KMS-11 (cell line): ENCODE measurements around the gene ZNF419.
A peak's percentile ranks its signal among the peaks of the same experiment; 100 is the strongest.
"Not testable (repeated sequence)": the region's sequence is repeated elsewhere in the genome, so short reads cannot be mapped to it uniquely, and the experiment has no call there.

Experiments used
- H2AFZ ChIP-seq: fragments of 200-600 bp; sonication (generic); 2 replicates; pipeline ENCODE4 v1.6.1; 2016; ENCODE audit warnings: antibody characterized with exemption, mixed run types, low read depth
- H3K27ac ChIP-seq: fragments of 200-600 bp; sonication (generic); 2 replicates; pipeline ENCODE4 v1.6.1; 2016; ENCODE audit warnings: mild to moderate bottlenecking, mixed run types
- H3K27me3 ChIP-seq: fragments of 200-600 bp; sonication (generic); 2 replicates; pipeline ENCODE4 v1.6.1; 2017; ENCODE audit warnings: mild to moderate bottlenecking, low read depth, mixed run types, moderate library complexity; ENCODE audit not compliant: insufficient read depth
- H3K36me3 ChIP-seq: fragments of 200-600 bp; sonication (generic); 2 replicates; pipeline ENCODE4 v1.6.1; 2017; ENCODE audit warnings: mild to moderate bottlenecking, mixed run types; ENCODE audit not compliant: insufficient read depth
- H3K4me1 ChIP-seq: fragments of 200-600 bp; sonication (generic); 2 replicates; pipeline ENCODE4 v1.6.1; 2016; ENCODE audit warnings: mild to moderate bottlenecking, low read depth, mixed run types; ENCODE audit not compliant: poor library complexity, severe bottlenecking
- H3K4me2 ChIP-seq: fragments of 200-600 bp; sonication (generic); 2 replicates; pipeline ENCODE4 v1.7.0; 2016; ENCODE audit warnings: mild to moderate bottlenecking, mixed run types
- H3K4me3 ChIP-seq: fragments of 200-600 bp; sonication (generic); IDR thresholded peaks from 2 replicates; pipeline ENCODE4 v1.6.1; 2017; ENCODE audit warnings: low read depth, low read length, mixed read lengths; ENCODE audit not compliant: insufficient read depth
- H3K79me2 ChIP-seq: fragments of 200-600 bp; sonication (generic); 2 replicates; pipeline ENCODE4 v1.6.1; 2016; ENCODE audit warnings: low read depth, mixed run types; ENCODE audit not compliant: insufficient read depth
- H3K9ac ChIP-seq: fragments of 200-600 bp; sonication (generic); 2 replicates; pipeline ENCODE4 v1.6.1; 2016; ENCODE audit warnings: mild to moderate bottlenecking, mixed run types
- H4K20me1 ChIP-seq: fragments of 200-600 bp; sonication (generic); 2 replicates; pipeline ENCODE4 v1.6.1; 2016; ENCODE audit warnings: mild to moderate bottlenecking, mixed run types; ENCODE audit not compliant: insufficient read depth
- TF ChIP-seq, protein P1 (sequence below): fragments of 200-600 bp; sonication (generic); conservative IDR thresholded peaks from 2 replicates; pipeline ENCODE4 v1.6.1; 2017; ENCODE audit warnings: low read depth, mild to moderate bottlenecking, antibody characterized with exemption, low read length, moderate library complexity, mixed read lengths

The ZNF419 gene

DNA sequence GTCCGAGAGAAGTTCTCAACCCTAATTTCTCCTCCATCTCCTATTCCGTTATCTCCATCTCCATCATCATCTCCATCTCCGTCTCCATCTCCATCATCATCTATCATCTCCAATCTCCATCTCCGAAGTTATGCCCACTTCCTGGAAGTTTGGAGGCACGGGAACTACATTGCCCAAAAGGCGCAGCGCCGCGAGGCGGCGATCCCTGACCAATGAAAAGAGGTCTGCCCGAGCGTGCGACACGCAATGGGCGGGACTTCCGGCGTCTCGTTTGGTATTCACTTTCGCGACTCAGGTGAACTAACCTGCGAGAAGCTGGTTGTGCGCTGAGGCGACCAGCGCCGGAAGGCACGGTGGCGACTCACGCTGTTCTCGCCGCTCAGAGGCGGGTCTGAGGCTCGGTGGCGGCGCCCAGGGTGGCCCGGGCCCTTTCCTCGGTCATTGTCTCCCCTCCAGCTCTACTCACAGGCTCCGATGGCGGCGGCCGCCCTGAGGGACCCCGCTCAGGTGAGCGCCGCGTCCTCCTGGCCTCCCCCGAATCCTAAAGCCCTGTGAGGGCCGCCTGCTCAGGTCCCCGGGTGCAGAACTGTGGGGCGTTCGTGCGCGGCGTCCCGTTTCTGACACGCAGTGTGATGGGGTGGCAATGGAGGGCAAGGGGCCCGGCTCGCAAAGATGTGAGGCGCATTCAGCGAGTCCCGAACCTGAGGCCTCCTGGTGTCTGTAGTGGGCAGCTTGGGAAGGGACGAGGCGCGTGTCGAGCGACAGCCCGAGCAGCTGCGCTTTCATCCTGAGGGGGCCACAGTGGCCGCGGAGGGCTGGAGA lies at the start of gene ZNF419:
TSS of gene ZNF419 (plus strand) at position 274 of the 822 bp plus-strand sequence. CDS start at position 475, 201 bp downstream.
- not testable (repeated sequence) for H3K4me3 ChIP-seq, H3K4me1 ChIP-seq, H3K27me3 ChIP-seq, H3K36me3 ChIP-seq, H3K27ac ChIP-seq, H4K20me1 ChIP-seq, H3K79me2 ChIP-seq
- Histone ChIP-seq H2AFZ (peak within 1 kb of the TSS; percentile 78), H3K9ac (peak within 1 kb of the TSS; percentile 14; the same call in 1 of the 2 replicates), H3K4me2 (peak within 1 kb of the TSS; percentile 47; the same call in 1 of the 2 replicates)

DNA sequence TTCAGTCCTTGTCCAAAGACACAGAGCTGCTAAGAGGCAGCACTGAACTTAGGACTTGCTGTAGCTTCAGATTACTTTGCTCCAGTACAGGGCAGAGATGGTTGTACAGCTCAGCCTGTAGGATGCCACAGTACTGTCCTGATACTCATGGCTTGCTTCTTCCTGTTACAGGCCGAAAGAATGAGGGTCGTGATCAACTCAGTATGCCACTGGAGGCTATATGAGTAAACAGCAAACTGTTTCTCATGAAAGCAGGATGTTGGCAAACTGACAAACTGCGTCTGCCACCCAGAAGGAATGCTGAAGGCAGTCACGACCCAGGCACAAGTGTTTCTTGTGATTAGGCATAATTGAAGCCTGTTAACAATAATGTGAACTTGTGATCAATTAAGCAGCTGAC lies 49.6 kb upstream of the ZNF419 start:
- no peaks in the 10 kb centered on the region for H3K27me3 ChIP-seq
- no peak overlapping the region for H2AFZ ChIP-seq
- peaks cover 7% of the 10 kb centered on the region for H3K4me1 ChIP-seq
- H3K4me2 ChIP-seq, result no peak overlapping the region
- no peaks in the 10 kb centered on the region for H4K20me1 ChIP-seq
- no peak overlapping the region for H3K9ac ChIP-seq
- no peak overlapping the region for H3K27ac ChIP-seq
- peaks cover 18% of the 10 kb centered on the region; the same call in 1 of the 2 replicates for H3K79me2 ChIP-seq
- H3K36me3 ChIP-seq, result no peaks in the 10 kb centered on the region; the same call in 1 of the 2 replicates
- TF ChIP-seq, protein P1, sequence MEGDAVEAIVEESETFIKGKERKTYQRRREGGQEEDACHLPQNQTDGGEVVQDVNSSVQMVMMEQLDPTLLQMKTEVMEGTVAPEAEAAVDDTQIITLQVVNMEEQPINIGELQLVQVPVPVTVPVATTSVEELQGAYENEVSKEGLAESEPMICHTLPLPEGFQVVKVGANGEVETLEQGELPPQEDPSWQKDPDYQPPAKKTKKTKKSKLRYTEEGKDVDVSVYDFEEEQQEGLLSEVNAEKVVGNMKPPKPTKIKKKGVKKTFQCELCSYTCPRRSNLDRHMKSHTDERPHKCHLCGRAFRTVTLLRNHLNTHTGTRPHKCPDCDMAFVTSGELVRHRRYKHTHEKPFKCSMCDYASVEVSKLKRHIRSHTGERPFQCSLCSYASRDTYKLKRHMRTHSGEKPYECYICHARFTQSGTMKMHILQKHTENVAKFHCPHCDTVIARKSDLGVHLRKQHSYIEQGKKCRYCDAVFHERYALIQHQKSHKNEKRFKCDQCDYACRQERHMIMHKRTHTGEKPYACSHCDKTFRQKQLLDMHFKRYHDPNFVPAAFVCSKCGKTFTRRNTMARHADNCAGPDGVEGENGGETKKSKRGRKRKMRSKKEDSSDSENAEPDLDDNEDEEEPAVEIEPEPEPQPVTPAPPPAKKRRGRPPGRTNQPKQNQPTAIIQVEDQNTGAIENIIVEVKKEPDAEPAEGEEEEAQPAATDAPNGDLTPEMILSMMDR, result no peak
- H3K4me3 ChIP-seq, result no peak overlapping the region

DNA sequence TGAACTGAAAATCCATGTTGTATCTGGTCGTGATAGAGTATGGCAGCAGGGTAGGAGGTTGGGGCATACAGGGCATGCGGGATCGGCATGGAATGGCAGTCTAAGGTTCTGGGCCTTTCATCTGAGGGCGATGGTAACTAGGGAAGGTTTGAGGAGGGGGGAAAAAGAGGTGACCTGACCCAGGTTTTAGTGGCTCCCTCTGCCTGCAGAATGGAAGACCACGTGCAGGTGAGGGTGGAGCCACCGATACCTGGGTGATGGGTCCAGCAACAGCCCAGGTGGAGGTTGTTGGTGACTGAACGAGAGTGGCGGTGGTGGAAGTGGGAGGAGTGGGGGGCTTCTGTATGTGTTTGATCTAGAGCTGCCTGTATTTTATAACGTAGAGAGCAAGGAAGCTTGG lies 48.6 kb upstream of the ZNF419 start:
- TF ChIP-seq, protein P1, result no peak
- H3K36me3 ChIP-seq, result peaks cover 7% of the 10 kb centered on the region; the same call in 1 of the 2 replicates
- H3K4me1 ChIP-seq, result peaks cover 7% of the 10 kb centered on the region
- H3K9ac ChIP-seq, result no peak overlapping the region
- H3K27me3 ChIP-seq, result no peaks in the 10 kb centered on the region
- H3K4me2 ChIP-seq, result no peak overlapping the region
- H3K4me3 ChIP-seq, result no peak overlapping the region
- H4K20me1 ChIP-seq, result no peaks in the 10 kb centered on the region
- peaks cover 18% of the 10 kb centered on the region; the same call in 1 of the 2 replicates for H3K79me2 ChIP-seq
- H3K27ac ChIP-seq, result no peak overlapping the region
- H2AFZ ChIP-seq, result no peak overlapping the region

DNA sequence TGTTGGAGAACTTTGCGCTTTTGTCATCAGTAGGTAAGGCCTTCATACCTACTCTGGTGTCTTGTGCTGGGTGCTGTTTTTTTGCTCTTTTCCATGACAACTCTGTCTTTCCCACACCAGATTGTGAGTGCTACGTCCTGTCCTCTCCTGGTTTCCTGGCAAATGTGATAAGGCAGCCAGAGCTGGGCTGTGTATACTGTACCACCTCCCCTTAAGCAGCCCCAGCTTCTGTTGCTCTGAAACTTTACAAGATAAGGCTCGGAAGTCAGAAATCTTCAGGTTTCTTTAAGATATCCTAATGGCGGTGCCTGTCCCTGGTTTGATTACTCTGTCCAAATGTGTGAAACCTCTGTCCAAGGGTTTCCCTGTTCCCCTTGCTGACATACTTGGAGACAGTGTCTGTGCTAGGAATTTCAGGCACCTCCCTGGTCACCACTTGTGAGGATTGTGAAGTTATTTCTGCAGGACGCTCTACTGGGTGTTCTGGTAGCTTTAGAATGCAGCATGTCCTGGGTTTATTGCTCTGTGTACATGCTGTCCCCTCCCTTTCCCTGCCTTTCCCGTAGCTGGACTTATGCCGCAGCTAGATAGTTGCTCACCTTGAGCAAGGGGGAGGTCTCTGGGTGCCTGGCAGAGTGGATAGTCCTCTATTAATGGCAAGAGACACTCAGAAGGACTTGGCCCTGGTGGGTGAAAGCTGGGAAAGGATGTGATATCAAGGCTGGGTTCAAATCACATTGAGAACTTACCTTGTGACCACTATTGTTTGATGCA lies 45.4 kb upstream of the ZNF419 start:
- Histone ChIP-seq H3K27ac (no peak overlapping the region), H3K4me1 (no peaks in the 10 kb centered on the region), H3K79me2 (peaks cover 7% of the 10 kb centered on the region; the same call in 1 of the 2 replicates), H4K20me1 (no peaks in the 10 kb centered on the region), H3K27me3 (no peaks in the 10 kb centered on the region), H3K4me2 (no peak overlapping the region), H2AFZ (no peak overlapping the region), H3K36me3 (peaks cover 19% of the 10 kb centered on the region; the same call in 1 of the 2 replicates), H3K9ac (no peak overlapping the region), H3K4me3 (no peak overlapping the region)
- TF ChIP-seq, protein P1, result no peak
